Thoracic aorta (tissue), 2 donors: Measurements from ENCODE around the gene KDM1B. TPM values are rescaled to one million over a fixed set of nuclear protein-coding genes. Genes with fewer than 3 reads are reported as not detected.

ENCODE experiments used
- ATAC-seq: fragments of 150-250 bp; one replicate; pipeline ENCODE4 v1.8.0; 2017; ENCODE audit warnings: low read depth; ENCODE audit not compliant: insufficient number of reproducible peaks, low FRiP score
- DNase-seq: peaks from one replicate; pipeline ENCODE4 v3.0.0-alpha.2; 2020; ENCODE audit warnings: low spot score
- H3K27ac ChIP-seq, 2 donors: fragments of 200-600 bp; sonication (generic); 1 replicate in 1 of 2; 2 replicates in 1 of 2; pipeline ENCODE4 v1.5.1; 2016; ENCODE audit warnings: mild to moderate bottlenecking in 2 of 2, moderate library complexity in 2 of 2
- H3K27me3 ChIP-seq: fragments of 200-600 bp; sonication (generic); replicated peaks from 2 replicates; pipeline ENCODE4 v1.6.0; 2016; ENCODE audit warnings: mild to moderate bottlenecking; ENCODE audit not compliant: insufficient read depth
- H3K36me3 ChIP-seq: fragments of 200-600 bp; sonication (generic); one replicate; pipeline ENCODE4 v1.5.1; 2016
- H3K4me1 ChIP-seq, 2 donors: fragments of 200-600 bp; sonication (generic); 1 replicate in 1 of 2; 2 replicates in 1 of 2; pipeline versions ENCODE4 v1.5.1 to v1.6.0; 2016; ENCODE audit warnings: low read depth in 2 of 2, mild to moderate bottlenecking in 1 of 2; ENCODE audit not compliant: control insufficient read depth in 1 of 2
- H3K4me3 ChIP-seq: fragments of 200-600 bp; sonication (generic); 2 replicates; pipeline ENCODE4 v1.5.1; 2016; ENCODE audit warnings: mild to moderate bottlenecking
- H3K9me3 ChIP-seq: fragments of 200-600 bp; sonication (generic); 2 replicates; pipeline ENCODE4 v1.5.1; 2016
- CTCF ChIP-seq: fragments of 200-600 bp; sonication (generic); IDR thresholded peaks from one replicate; pipeline ENCODE4 v1.5.1; 2019; ENCODE audit warnings: antibody characterized with exemption
- total RNA-seq, 2 donors: library from RNA; depleted of rRNA; stranded (reverse); fragments of >200 nt; gene quantifications; one replicate each; pipeline versions ENCODE4 v1.1.0 to v1.2.3, GENCODE V29; 2016

Gene KDM1B
- total RNA-seq, 2 donors from 2014 or later, result 10.3 TPM

- TF ChIP-seq CTCF, result no peak
- H3K4me1 ChIP-seq, result no peaks in the 10 kb centered on the region
- H3K4me3 ChIP-seq, result no peak overlapping the region
- no peaks in the 10 kb centered on the region for H3K36me3 ChIP-seq
- no peaks in the 10 kb centered on the region for H3K9me3 ChIP-seq
- ATAC-seq (no peak), DNase-seq (no peak)
- H3K27ac ChIP-seq, result no peak overlapping the region
- no peaks in the 10 kb centered on the region for H3K27me3 ChIP-seq
Observed at GRCh38 chr6:18187701-18188100, 32.5 kb downstream of the KDM1B start.

GRCh38 chr6:18189196-18189595 is 34.0 kb downstream of the KDM1B start:
- no peaks in the 10 kb centered on the region for H3K36me3 ChIP-seq
- no peaks in the 10 kb centered on the region for H3K9me3 ChIP-seq
- DNase-seq (no peak), ATAC-seq (no peak)
- H3K4me1 ChIP-seq, result no peaks in the 10 kb centered on the region
- H3K4me3 ChIP-seq, result no peak overlapping the region
- no peak for TF ChIP-seq CTCF
- H3K27ac ChIP-seq, result no peak overlapping the region
- no peaks in the 10 kb centered on the region for H3K27me3 ChIP-seq

GRCh38 chr6:18192026-18192425 is 36.8 kb downstream of the KDM1B start:
- H3K27ac ChIP-seq, result no peak overlapping the region
- H3K4me3 ChIP-seq, result no peak overlapping the region
- no peaks in the 10 kb centered on the region for H3K4me1 ChIP-seq
- DNase-seq, result no peak
- H3K9me3 ChIP-seq, result no peaks in the 10 kb centered on the region
- H3K36me3 ChIP-seq, result no peaks in the 10 kb centered on the region
- ATAC-seq, result no peak
- no peaks in the 10 kb centered on the region for H3K27me3 ChIP-seq
- no peak for TF ChIP-seq CTCF

GRCh38 chr6:18203786-18204185 is 48.6 kb downstream of the KDM1B start:
- Histone ChIP-seq H3K4me1 (no peaks in the 10 kb centered on the region), H3K4me3 (no peak overlapping the region), H3K9me3 (no peaks in the 10 kb centered on the region), H3K27me3 (no peaks in the 10 kb centered on the region), H3K27ac (no peak overlapping the region), H3K36me3 (peaks cover 3% of the 10 kb centered on the region)
- DNase-seq (no peak), ATAC-seq (no peak)
- TF ChIP-seq CTCF, result no peak

- Histone ChIP-seq H3K27me3 (no peaks in the 10 kb centered on the region), H3K4me1 (peaks cover 0 to 5% of the 10 kb centered on the region in 2 donors), H3K36me3 (no peaks in the 10 kb centered on the region), H3K9me3 (no peaks in the 10 kb centered on the region), H3K4me3 (no peak overlapping the region), H3K27ac (no peak overlapping the region)
- DNase-seq (no peak), ATAC-seq (no peak)
- no peak for TF ChIP-seq CTCF
Observed at GRCh38 chr6:18204691-18205090, 49.5 kb downstream of the KDM1B start.
